ENCODE data around the gene FREY1. TPM values are rescaled to one million over a fixed set of nuclear protein-coding genes. Genes with fewer than 3 reads are reported as not detected.

FREY1 gene
- total and polyA plus RNA-seq, 2 of the 13 experiments (the other 11 are each of a cell fraction or from before 2014, with no cell fraction given), result 0.44 to 0.73 TPM

- TF ChIP-seq ZBTB43 (CRISPR knock-in tag; conservative IDR thresholded peaks at IDR 0.05), result 0 out of 2 replicates have a peak, but pooled peaks have one; percentile 45
- TF ChIP-seq MYPOP (CRISPR knock-in tag; IDR thresholded peaks at IDR 0.05), result peak; percentile 40
- TF ChIP-seq EED (CRISPR knock-in tag; IDR thresholded peaks at IDR 0.05), result no peak
- peak; percentile 66 for TF ChIP-seq NFYC (CRISPR knock-in tag; IDR thresholded peaks at IDR 0.05)
- TF ChIP-seq ZNF660 (CRISPR knock-in tag; IDR thresholded peaks at IDR 0.05; ENCODE audit: borderline replicate concordance, low read depth), result no peak
- TF ChIP-seq ERF (CRISPR knock-in tag; IDR thresholded peaks at IDR 0.05), result no peak
- no peak for TF ChIP-seq ZBTB3 (CRISPR knock-in tag; IDR thresholded peaks at IDR 0.05; ENCODE audit: borderline replicate concordance, low read depth)
- no peak for TF ChIP-seq ZNF879 (CRISPR knock-in tag; IDR thresholded peaks at IDR 0.05)
- no peak for TF ChIP-seq ARID5B (CRISPR knock-in tag; IDR thresholded peaks at IDR 0.05)
- peak; percentile 93 for TF ChIP-seq PHF20 (CRISPR knock-in tag; IDR thresholded peaks at IDR 0.05)
- TF ChIP-seq ZNF224 (CRISPR knock-in tag; IDR thresholded peaks at IDR 0.05), result peak; percentile 38; the same call in 1 of the 2 replicates
- peak; percentile 60; the same call in 1 of the 2 replicates for TF ChIP-seq GMEB1 (CRISPR knock-in tag; IDR thresholded peaks at IDR 0.05; ENCODE audit: borderline replicate concordance)
- no peak for TF ChIP-seq ZNF207 (IDR thresholded peaks at IDR 0.05; ENCODE audit: borderline replicate concordance)
- no peak for TF ChIP-seq MTF2 (CRISPR knock-in tag; IDR thresholded peaks at IDR 0.05; ENCODE audit: borderline replicate concordance)
- TF ChIP-seq U2AF2 (IDR thresholded peaks at IDR 0.05; ENCODE audit: low read depth, low read length), result no peak
- peak; percentile 95; the same call in 1 of the 2 replicates for TF ChIP-seq ELF4 (CRISPR knock-in tag; IDR thresholded peaks at IDR 0.05; ENCODE audit: borderline replicate concordance)
- peak; percentile 41; the same call in 1 of the 2 replicates for TF ChIP-seq ZNF605 (CRISPR knock-in tag; IDR thresholded peaks at IDR 0.05)
- TF ChIP-seq ZNF749 (CRISPR knock-in tag; IDR thresholded peaks at IDR 0.05; ENCODE audit: borderline replicate concordance), result no peak
- TF ChIP-seq CEBPG (CRISPR knock-in tag; IDR thresholded peaks at IDR 0.05), result peak; percentile 99
- TF ChIP-seq ZNF234 (CRISPR knock-in tag; conservative IDR thresholded peaks at IDR 0.05), result no peak
- TF ChIP-seq FOSL1 (CRISPR knock-in tag; IDR thresholded peaks at IDR 0.05; ENCODE audit: borderline replicate concordance), result no peak
- TF ChIP-seq ZNF788 (CRISPR knock-in tag; IDR thresholded peaks at IDR 0.05; ENCODE audit: borderline replicate concordance), result peak; percentile 82; the same call in 1 of the 2 replicates
- peak; percentile 64; the same call in 1 of the 2 replicates for TF ChIP-seq ZFY (CRISPR knock-in tag; IDR thresholded peaks at IDR 0.05)
Observed at GRCh38 chr11:45917623-45918330, 10.7 kb upstream of the FREY1 start, which contains the start of gene PEX16 (continued).
